ENCODE measurements around the gene ADAM22.

DNA sequence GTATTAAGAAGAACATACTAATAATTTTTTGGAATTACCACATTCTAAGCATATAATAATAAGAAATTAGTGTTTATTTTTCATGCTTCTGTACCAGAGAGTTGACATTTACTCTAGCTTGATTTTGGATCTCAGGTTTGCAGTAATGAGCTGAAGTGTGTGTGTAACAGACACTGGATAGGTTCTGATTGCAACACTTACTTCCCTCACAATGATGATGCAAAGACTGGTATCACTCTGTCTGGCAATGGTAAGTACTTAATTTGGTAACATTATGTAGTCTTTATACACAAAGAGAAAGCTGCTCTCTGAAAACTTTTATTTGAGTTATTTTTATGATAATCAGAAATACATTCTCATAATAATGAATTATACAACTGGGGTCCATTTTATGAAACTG lies 231.6 kb downstream of the ADAM22 start:
- TF ChIP-seq POLR2A (IDR thresholded peaks at IDR 0.05), result no peak
- TF ChIP-seq, protein P1, sequence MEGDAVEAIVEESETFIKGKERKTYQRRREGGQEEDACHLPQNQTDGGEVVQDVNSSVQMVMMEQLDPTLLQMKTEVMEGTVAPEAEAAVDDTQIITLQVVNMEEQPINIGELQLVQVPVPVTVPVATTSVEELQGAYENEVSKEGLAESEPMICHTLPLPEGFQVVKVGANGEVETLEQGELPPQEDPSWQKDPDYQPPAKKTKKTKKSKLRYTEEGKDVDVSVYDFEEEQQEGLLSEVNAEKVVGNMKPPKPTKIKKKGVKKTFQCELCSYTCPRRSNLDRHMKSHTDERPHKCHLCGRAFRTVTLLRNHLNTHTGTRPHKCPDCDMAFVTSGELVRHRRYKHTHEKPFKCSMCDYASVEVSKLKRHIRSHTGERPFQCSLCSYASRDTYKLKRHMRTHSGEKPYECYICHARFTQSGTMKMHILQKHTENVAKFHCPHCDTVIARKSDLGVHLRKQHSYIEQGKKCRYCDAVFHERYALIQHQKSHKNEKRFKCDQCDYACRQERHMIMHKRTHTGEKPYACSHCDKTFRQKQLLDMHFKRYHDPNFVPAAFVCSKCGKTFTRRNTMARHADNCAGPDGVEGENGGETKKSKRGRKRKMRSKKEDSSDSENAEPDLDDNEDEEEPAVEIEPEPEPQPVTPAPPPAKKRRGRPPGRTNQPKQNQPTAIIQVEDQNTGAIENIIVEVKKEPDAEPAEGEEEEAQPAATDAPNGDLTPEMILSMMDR (IDR thresholded peaks at IDR 0.05), result no peak

Data from right lobe of liver (tissue), 4 donors.